Esophagus squamous epithelium (tissue), 5 donors: ENCODE data around the gene DCAF12. TPM values are rescaled to one million over a fixed set of nuclear protein-coding genes. Genes with fewer than 3 reads are reported as not detected.

Source experiments
- DNase-seq: peaks from one replicate; lab custom pipeline; 2025; lab: John Stamatoyannopoulos, UW
- H3K27ac ChIP-seq, 4 donors: fragments of 200-600 bp; sonication (generic); one replicate each; pipeline ENCODE4 v1.5.1; 2016 to 2019; ENCODE audit warnings: mild to moderate bottlenecking in 1 of 4
- H3K27me3 ChIP-seq, 4 donors: fragments of 200-600 bp; sonication (generic); 1 replicate in 3 of 4; 2 replicates in 1 of 4; pipeline versions ENCODE4 v1.5.1 to v1.6.0; 2017 to 2021; ENCODE audit warnings: antibody characterized with exemption in 1 of 4
- H3K36me3 ChIP-seq, 3 donors: fragments of 200-600 bp; sonication (generic); one replicate each; pipeline ENCODE4 v1.5.1; 2016 to 2019
- H3K4me1 ChIP-seq, 3 donors: fragments of 200-600 bp; sonication (generic); one replicate each; pipeline ENCODE4 v1.5.1; 2017 to 2019
- H3K4me3 ChIP-seq, 4 donors: fragments of 200-600 bp; sonication (generic); 1 replicate in 3 of 4; 2 replicates in 1 of 4; pipeline ENCODE4 v1.5.1; 2016 to 2019; ENCODE audit warnings: mild to moderate bottlenecking in 2 of 4, moderate library complexity in 1 of 4
- H3K9me3 ChIP-seq, 3 donors: fragments of 200-600 bp; sonication (generic); one replicate each; pipeline ENCODE4 v1.5.1; 2016 to 2019
- POLR2A ChIP-seq, 4 donors: fragments of 450-650 bp; IDR thresholded peaks; one replicate each; pipeline ENCODE4 v1.6.1; 2017; ENCODE audit warnings: antibody characterized with exemption in 4 of 4, mild to moderate bottlenecking in 4 of 4, moderate library complexity in 3 of 4
- WGBS, 2 donors: methylation state at CpG; one replicate each; pipeline ENCODE4 v1.1.5; 2018; 5-methylcytosine and 5-hydroxymethylcytosine counted together
- intact Hi-C: fragments of 100-400 bp; cut with DNase I; formaldehyde crosslinking; loops from one replicate; pipeline ENCODE4 v1.15.0; 2022
- total RNA-seq, 4 donors: library from RNA; depleted of rRNA; stranded (reverse); fragments of >200 nt; gene quantifications; one replicate each; pipeline ENCODE4 v1.1.0, GENCODE V29; 2016
- TF ChIP-seq, protein P1 (sequence below), 6 experiments: fragments of 450-650 bp in 4 of 6; fragments of 200-600 bp in 2 of 6; sonication (generic) in 2 of 6; IDR thresholded peaks; one replicate each; pipeline ENCODE4 v1.5.1; 2016 to 2019; ENCODE audit warnings: antibody characterized with exemption in 6 of 6, mild to moderate bottlenecking in 4 of 6, moderate library complexity in 4 of 6
- donor health status: DM: yes; HTN: yes; CAD: no.

The DCAF12 gene
- total RNA-seq, 4 donors from 2014 or later, result 26.5 to 40.9 (median 33.5) TPM

DNA sequence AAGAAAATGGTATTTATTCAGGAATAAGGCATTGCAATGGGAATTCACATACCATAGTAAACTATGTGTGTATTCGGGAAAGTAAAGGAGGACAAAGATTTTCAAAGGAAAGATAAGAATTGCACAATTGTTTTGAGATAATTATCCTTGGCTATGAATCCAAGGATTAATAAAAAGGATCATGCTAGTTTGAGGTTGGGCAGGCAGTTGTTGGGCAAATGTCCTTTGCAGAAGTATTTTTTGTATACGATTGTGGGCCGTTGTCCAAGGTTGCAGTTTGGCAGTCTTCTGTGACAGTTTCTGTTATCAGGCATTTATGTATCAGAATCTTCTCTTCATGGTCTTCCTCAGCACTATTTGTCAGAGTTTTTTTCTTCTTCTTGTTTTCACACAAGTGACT is 67.2 kb downstream of the DCAF12 start:
- intact Hi-C loops, result no loop called here
- Histone ChIP-seq H3K27ac (no peak overlapping the region), H3K4me3 (no peak overlapping the region), H3K9me3 (no peaks in the 10 kb centered on the region), H3K4me1 (no peaks in the 10 kb centered on the region), H3K36me3 (no peaks in the 10 kb centered on the region), H3K27me3 (no peaks in the 10 kb centered on the region)
- TF ChIP-seq, protein P1, sequence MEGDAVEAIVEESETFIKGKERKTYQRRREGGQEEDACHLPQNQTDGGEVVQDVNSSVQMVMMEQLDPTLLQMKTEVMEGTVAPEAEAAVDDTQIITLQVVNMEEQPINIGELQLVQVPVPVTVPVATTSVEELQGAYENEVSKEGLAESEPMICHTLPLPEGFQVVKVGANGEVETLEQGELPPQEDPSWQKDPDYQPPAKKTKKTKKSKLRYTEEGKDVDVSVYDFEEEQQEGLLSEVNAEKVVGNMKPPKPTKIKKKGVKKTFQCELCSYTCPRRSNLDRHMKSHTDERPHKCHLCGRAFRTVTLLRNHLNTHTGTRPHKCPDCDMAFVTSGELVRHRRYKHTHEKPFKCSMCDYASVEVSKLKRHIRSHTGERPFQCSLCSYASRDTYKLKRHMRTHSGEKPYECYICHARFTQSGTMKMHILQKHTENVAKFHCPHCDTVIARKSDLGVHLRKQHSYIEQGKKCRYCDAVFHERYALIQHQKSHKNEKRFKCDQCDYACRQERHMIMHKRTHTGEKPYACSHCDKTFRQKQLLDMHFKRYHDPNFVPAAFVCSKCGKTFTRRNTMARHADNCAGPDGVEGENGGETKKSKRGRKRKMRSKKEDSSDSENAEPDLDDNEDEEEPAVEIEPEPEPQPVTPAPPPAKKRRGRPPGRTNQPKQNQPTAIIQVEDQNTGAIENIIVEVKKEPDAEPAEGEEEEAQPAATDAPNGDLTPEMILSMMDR (IDR thresholded peaks at IDR 0.05), result no peak
- no peak for TF ChIP-seq POLR2A (IDR thresholded peaks at IDR 0.05)
- no peak for DNase-seq
- WGBS, 2 donors, result 21 to 22% methylated on average over 3 of the region's 3 CpGs

DNA sequence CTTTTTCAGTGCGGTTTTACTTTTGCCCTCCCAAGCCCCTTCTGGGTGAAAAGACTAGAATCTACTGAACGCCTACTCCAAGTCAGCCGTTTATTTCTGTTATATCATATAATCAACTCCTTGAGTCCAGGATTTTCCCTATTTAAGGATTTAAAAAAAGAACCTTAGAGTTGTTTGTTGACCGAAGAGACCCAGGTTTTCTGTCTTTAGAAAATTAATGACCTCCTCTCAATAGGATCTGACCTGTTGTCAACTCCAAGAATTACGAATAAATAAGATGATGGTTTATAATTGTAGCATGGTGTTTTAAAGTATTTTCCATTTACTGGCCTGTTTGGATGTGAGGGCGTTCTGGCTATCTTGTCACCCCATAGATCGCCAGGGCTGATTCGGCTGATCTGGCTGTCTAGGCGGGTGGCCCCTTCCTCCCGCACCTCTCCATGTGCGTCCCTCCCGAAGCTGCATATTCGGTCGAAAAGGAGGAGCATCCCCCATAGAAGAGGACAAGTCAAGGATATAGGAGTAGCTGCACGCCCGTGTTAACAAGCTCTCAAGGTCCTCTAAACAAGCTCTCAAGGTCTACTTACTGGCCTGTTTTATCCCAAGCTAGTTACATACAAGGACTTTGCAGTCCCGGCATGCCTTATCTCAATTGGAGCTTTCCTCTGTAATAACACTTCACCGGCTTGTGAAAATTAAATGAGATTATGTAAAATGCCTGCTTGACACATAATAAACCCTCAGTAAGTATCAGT is 76.7 kb downstream of the DCAF12 start:
- DNase-seq, result no peak
- no peaks in the 10 kb centered on the region for H3K36me3 ChIP-seq
- peak overlapping the region; percentile 75 to 100 (median 94) for H3K4me3 ChIP-seq
- intact Hi-C loops, result no loop called here
- TF ChIP-seq, protein P1 (IDR thresholded peaks at IDR 0.05), result no peak
- TF ChIP-seq POLR2A (IDR thresholded peaks at IDR 0.05), result no peak
- peaks cover 0 to 45% (median 21%) of the 10 kb centered on the region in 3 donors for H3K4me1 ChIP-seq
- no peaks in the 10 kb centered on the region for H3K9me3 ChIP-seq
- H3K27ac ChIP-seq, result peak overlapping the region; percentile 95 to 99 (median 96)
- WGBS, 2 donors, result 40 to 42% methylated on average over 12 to 15 of the region's 18 CpGs
- H3K27me3 ChIP-seq, result no peaks in the 10 kb centered on the region

DNA sequence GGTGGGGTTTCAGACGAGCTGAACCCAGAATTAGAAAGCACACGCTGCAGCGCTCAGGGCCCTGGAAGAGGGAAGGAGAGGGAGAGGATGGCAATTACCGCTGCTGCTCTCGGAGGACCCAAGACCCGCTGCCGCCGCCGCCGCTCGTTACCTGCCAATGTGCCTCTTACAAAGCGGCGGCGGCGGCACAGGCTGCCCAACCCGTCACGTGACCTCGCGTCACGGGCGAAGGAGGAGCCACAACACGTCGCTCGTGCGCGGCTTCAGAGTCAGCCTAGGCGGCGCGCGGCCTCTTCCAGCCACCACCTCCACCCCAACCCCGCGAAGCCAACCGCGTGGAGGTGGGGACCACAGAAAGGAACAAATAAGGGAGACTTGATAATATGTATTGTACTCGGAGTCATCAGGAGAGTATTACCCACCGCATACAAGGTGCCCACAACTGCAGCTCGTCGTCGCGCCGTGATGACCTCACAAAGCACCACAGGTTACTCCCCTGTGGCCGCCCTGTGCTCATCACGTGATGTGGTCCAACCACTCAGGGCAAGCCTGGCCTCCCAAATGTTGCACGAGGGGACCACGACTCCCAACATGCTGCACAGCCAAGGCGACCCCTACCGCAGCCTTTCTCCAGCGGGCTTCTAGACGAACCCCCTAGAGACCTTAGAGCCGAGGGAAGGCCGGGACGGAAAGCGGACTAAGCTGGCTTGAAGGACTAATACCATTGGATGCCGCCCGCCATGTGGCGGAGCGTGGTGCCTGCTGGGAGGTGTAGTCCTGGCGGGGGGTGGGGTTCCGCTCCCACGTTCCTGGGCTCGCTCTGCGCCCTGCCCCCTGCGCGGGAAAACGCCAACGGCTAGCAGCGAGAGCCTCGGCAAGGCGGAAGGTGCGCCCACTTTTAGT is 77.5 kb downstream of the DCAF12 start, which contains the start of gene UBAP2:
TSS of gene UBAP2 (minus strand) at position 161 of the 903 bp plus-strand sequence. CDS start 31,739 bp downstream, outside the sequence.
- Histone ChIP-seq H3K27me3 (no peaks in the 10 kb centered on the region), H3K4me3 (peak within 1 kb of the TSS; percentile 75 to 100 (median 94)), H3K4me1 (peaks cover 0 to 45% (median 21%) of the 10 kb centered on the region in 3 donors), H3K27ac (peak within 1 kb of the TSS; percentile 95 to 99 (median 96)), H3K36me3 (peaks cover 0 to 7% (median 0%) of the 10 kb centered on the region in 3 donors), H3K9me3 (no peaks in the 10 kb centered on the region)
- 0 to 8% methylated on average over 4 to 19 of the region's 70 CpGs for WGBS, 2 donors
- intact Hi-C loops, result no loop called here
- TF ChIP-seq, protein P1 (IDR thresholded peaks at IDR 0.05), result peak in 2 of 6 experiments; percentile 3 to 25
- peak in 3 of 4 donors; percentile 87 to 95 (median 92) for TF ChIP-seq POLR2A (IDR thresholded peaks at IDR 0.05)
- DNase-seq, result peak; percentile 91

DNA sequence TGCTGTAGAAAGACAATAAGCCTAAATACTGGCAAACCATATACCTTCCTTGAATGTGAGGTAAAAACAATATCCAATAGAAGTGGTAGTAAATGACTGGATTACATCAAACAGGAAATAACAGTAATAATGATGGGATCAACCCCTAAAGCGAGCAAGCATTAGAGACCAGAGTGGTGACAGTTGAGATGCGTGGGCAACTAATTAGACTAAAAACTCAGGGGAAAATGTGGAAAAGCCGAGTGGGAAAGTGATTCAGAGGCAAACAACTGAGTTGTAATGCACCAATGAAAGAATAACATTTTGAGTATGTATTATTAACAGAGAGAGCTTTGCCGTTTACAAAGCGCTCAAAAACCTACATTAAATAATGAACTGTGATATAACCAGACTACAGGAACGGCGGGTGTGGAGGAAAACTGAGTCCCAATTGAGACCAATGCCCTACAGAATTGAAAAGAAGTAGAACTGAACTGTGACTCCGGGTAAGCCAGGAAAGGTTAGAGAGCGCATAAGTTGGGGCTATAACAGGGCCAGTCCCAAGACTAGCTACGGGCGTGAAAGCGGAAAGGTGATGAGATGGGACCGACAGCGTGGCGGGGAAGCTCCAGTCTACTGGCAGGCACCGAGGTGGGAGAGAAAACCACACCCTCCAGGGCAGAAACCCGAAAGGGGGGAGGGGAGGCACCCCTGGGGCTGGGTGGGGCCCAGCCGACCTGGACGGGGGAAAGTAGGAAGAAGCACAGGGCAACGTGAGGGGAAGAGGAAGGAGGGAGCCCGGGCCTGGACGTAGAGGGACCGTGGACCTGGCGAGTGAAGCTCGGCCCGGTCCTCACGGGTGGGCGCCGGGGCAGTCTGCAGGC is 78.4 kb downstream of the DCAF12 start:
- H3K4me1 ChIP-seq, result peaks cover 0 to 45% (median 21%) of the 10 kb centered on the region in 3 donors
- H3K9me3 ChIP-seq, result no peaks in the 10 kb centered on the region
- H3K27ac ChIP-seq, result peak overlapping the region; percentile 95 to 99 (median 96)
- peaks cover 0 to 15% (median 0%) of the 10 kb centered on the region in 3 donors for H3K36me3 ChIP-seq
- H3K4me3 ChIP-seq, result peak overlapping the region; percentile 75 to 100 (median 94)
- intact Hi-C loops, result no loop called here
- 0 to 1% methylated on average over 27 of the region's 29 CpGs for WGBS, 2 donors
- no peaks in the 10 kb centered on the region for H3K27me3 ChIP-seq
- DNase-seq, result no peak
- TF ChIP-seq POLR2A (IDR thresholded peaks at IDR 0.05), result no peak
- TF ChIP-seq, protein P1 (IDR thresholded peaks at IDR 0.05), result no peak
